Natural killer cell (primary cell): ENCODE measurements around the gene B3GAT3. TPM values are rescaled to one million over a fixed set of nuclear protein-coding genes. Genes with fewer than 3 reads are reported as not detected.

Experiments used
- ATAC-seq, 3 donors: fragments of 150-1000 bp in 2 of 3; fragments of 200-7000 bp in 1 of 3; cut with Tn5 transposase; 1 replicate in 1 of 3; 2 replicates in 2 of 3; pipeline ENCODE4 v1.10.0; 2021; ENCODE audit warnings: mild to moderate bottlenecking in 2 of 3, moderate library complexity in 2 of 3
- DNase-seq, 2 donors: peaks; one replicate each; pipeline versions ENCODE4 v3.0.0 to v3.0.0-alpha.2; 2013 to 2021; ENCODE audit warnings: mixed read lengths in 1 of 2
- H3K27ac ChIP-seq: one replicate; pipeline ENCODE4 v1.5.1; 2013; ENCODE audit warnings: mild to moderate bottlenecking, low read length
- H3K27me3 ChIP-seq: one replicate; pipeline ENCODE4 v1.6.1; 2013; ENCODE audit warnings: low read length; ENCODE audit not compliant: control insufficient read depth, insufficient read depth
- H3K36me3 ChIP-seq: one replicate; pipeline ENCODE4 v1.6.1; 2013; ENCODE audit warnings: low read length; ENCODE audit not compliant: control insufficient read depth, insufficient read depth
- H3K4me1 ChIP-seq: one replicate; pipeline ENCODE4 v1.6.1; 2013; ENCODE audit warnings: low read length; ENCODE audit not compliant: control insufficient read depth, insufficient read depth
- H3K4me3 ChIP-seq: one replicate; pipeline ENCODE4 v1.5.1; 2013; ENCODE audit warnings: low read length
- H3K9me3 ChIP-seq: one replicate; pipeline ENCODE4 v1.6.1; 2013; ENCODE audit warnings: low read length; ENCODE audit not compliant: control insufficient read depth, insufficient read depth
- H3K27ac Mint-ChIP-seq, 2 donors: one replicate each; pipeline ENCODE4 v1.8.0; 2022; ENCODE audit warnings: mild to moderate bottlenecking in 2 of 2, mixed read lengths in 2 of 2, moderate library complexity in 1 of 2
- H3K27me3 Mint-ChIP-seq, 2 donors: one replicate each; pipeline ENCODE4 v1.8.0; 2022; ENCODE audit warnings: low read depth in 2 of 2, mixed read lengths in 2 of 2
- H3K36me3 Mint-ChIP-seq: one replicate; pipeline ENCODE4 v1.8.0; 2022; ENCODE audit warnings: mixed read lengths
- H3K4me1 Mint-ChIP-seq, 2 donors: one replicate each; pipeline ENCODE4 v1.8.0; 2022; ENCODE audit warnings: mixed read lengths in 2 of 2
- H3K4me3 Mint-ChIP-seq: one replicate; pipeline ENCODE4 v1.8.0; 2022; ENCODE audit warnings: mild to moderate bottlenecking, moderate library complexity, mixed read lengths
- H3K9me3 Mint-ChIP-seq, 2 donors: one replicate each; pipeline ENCODE4 v1.8.0; 2022; ENCODE audit warnings: mixed read lengths in 2 of 2
- CTCF ChIP-seq: fragments of 200-600 bp; IDR thresholded peaks from one replicate; pipeline ENCODE4 v1.8.0; 2022; ENCODE audit warnings: antibody characterized with exemption
- WGBS: methylation state at CpG from one replicate; pipeline ENCODE4 v1.1.7; 2013; ENCODE audit warnings: missing lambda C conversion rate; ENCODE audit not compliant: insufficient coverage; 5-methylcytosine and 5-hydroxymethylcytosine counted together
- intact Hi-C: fragments of 100-400 bp; cut with micrococcal nuclease; formaldehyde crosslinking; loops from one replicate; pipeline ENCODE4 v1.14.2; 2022
- total RNA-seq, 4 donors: library from RNA; stranded (reverse); fragments of 120-200 nt in 1 of 4; gene quantifications; one replicate each; pipeline versions ENCODE4 v1.2.3 to v1.2.4, GENCODE V29; 2013 to 2022

Gene B3GAT3
- total RNA-seq, 3 donors from 2014 or later (not counting 1 experiment from before 2014, with no cell fraction given): 64.9 to 80.3 (median 77.9) TPM

- H3K4me3 Mint-ChIP-seq: no peak overlapping the region
Measured at GRCh38 chr11:62648967-62649364, 27.2 kb upstream of the B3GAT3 start.

GRCh38 chr11:62648185-62648966, 26.6 kb upstream of the B3GAT3 start:
- WGBS: 97% methylated on average over 24 of the region's 24 CpGs
- H3K4me3 Mint-ChIP-seq: no peak overlapping the region
- no peak overlapping the region for H3K27ac ChIP-seq

More at GRCh38 chr11:62648967-62649364, 27.2 kb upstream of the B3GAT3 start:
- H3K36me3 Mint-ChIP-seq: no peaks in the 10 kb centered on the region
- no peak for ATAC-seq
- Histone ChIP-seq H3K27ac (no peak overlapping the region), H3K4me1 (peaks cover 44% of the 10 kb centered on the region), H3K9me3 (no peaks in the 10 kb centered on the region), H3K27me3 (no peaks in the 10 kb centered on the region), H3K4me3 (no peak overlapping the region), H3K36me3 (peaks cover 27% of the 10 kb centered on the region)
- intact Hi-C loops: no loop called here
- peaks cover 23 to 29% of the 10 kb centered on the region in 2 donors for H3K4me1 Mint-ChIP-seq
- 97% methylated on average over 11 of the region's 11 CpGs for WGBS
- H3K27ac Mint-ChIP-seq: no peak overlapping the region
- no peak for DNase-seq
- no peaks in the 10 kb centered on the region for H3K9me3 Mint-ChIP-seq
- TF ChIP-seq CTCF: no peak
- H3K27me3 Mint-ChIP-seq: peaks cover 0 to 3% of the 10 kb centered on the region in 2 donors

GRCh38 chr11:62647609-62648005, 25.8 kb upstream of the B3GAT3 start:
- no peak overlapping the region for H3K27ac Mint-ChIP-seq
- intact Hi-C loops: loop anchor here (2.0 kb wide), 2 partner anchors 17 to 25 kb away; partner anchors contain the start of genes C11orf98 and CSKMT

More at GRCh38 chr11:62648185-62648966, 26.6 kb upstream of the B3GAT3 start:
- H3K36me3 ChIP-seq: peaks cover 31% of the 10 kb centered on the region
- H3K27me3 Mint-ChIP-seq: no peaks in the 10 kb centered on the region
- peaks cover 19 to 24% of the 10 kb centered on the region in 2 donors for H3K4me1 Mint-ChIP-seq
- intact Hi-C loops: no loop called here
- H3K36me3 Mint-ChIP-seq: no peaks in the 10 kb centered on the region
- no peak for TF ChIP-seq CTCF
- no peak overlapping the region for H3K27ac Mint-ChIP-seq
- no peaks in the 10 kb centered on the region for H3K9me3 ChIP-seq
- ATAC-seq: no peak
- H3K4me3 ChIP-seq: no peak overlapping the region
- H3K9me3 Mint-ChIP-seq: no peaks in the 10 kb centered on the region
- DNase-seq: peak in 1 of 2 donors; percentile 5
- H3K27me3 ChIP-seq: no peaks in the 10 kb centered on the region
- H3K4me1 ChIP-seq: peaks cover 42% of the 10 kb centered on the region

More at GRCh38 chr11:62647609-62648005, 25.8 kb upstream of the B3GAT3 start:
- H3K4me1 Mint-ChIP-seq: peaks cover 15 to 19% of the 10 kb centered on the region in 2 donors
- DNase-seq: peak in 1 of 2 donors; percentile 3
- no peak overlapping the region for H3K4me3 Mint-ChIP-seq
- H3K27ac ChIP-seq: no peak overlapping the region
- peaks cover 36% of the 10 kb centered on the region for H3K36me3 ChIP-seq
- no peak overlapping the region for H3K4me3 ChIP-seq
- H3K27me3 Mint-ChIP-seq: no peaks in the 10 kb centered on the region
- WGBS: 92% methylated on average over 6 of the region's 6 CpGs
- H3K4me1 ChIP-seq: peaks cover 37% of the 10 kb centered on the region
- no peak for TF ChIP-seq CTCF
- no peaks in the 10 kb centered on the region for H3K9me3 ChIP-seq
- no peaks in the 10 kb centered on the region for H3K27me3 ChIP-seq
- no peaks in the 10 kb centered on the region for H3K9me3 Mint-ChIP-seq
- no peak for ATAC-seq
- no peaks in the 10 kb centered on the region for H3K36me3 Mint-ChIP-seq
